Activated effector memory CD4-positive, alpha-beta T cell treated with Interleukin-2 at 50 U/mL for 16 hours (primary cell): ENCODE measurements around the gene TRIM50.
A peak's percentile ranks its signal among the peaks of the same experiment; 100 is the strongest.
"Not testable (repeated sequence)": the region's sequence is repeated elsewhere in the genome, so short reads cannot be mapped to it uniquely, and the experiment has no call there.

Source experiments
- DNase-seq: peaks from one replicate; pipeline ENCODE4 v3.0.0-alpha.2; 2020

Gene TRIM50

GRCh38 chr7:73312831-73313520 is 14.9 kb downstream of the TRIM50 start:
- DNase-seq, result no peak

- not testable (repeated sequence) for DNase-seq
Observed at GRCh38 chr7:73311421-73311820, 16.5 kb downstream of the TRIM50 start.

GRCh38 chr7:73308665-73309214 is 19.1 kb downstream of the TRIM50 start, which contains the start of gene NSUN5:
Gene NSUN5 (minus strand): TSS chr7:73308826. CDS start chr7:73308790, 36 bp downstream.
- DNase-seq, result peak; percentile 86

- DNase-seq, result no peak
Observed at GRCh38 chr7:73308074-73308664, 19.7 kb downstream of the TRIM50 start.

GRCh38 chr7:73307436-73307835 is 20.4 kb downstream of the TRIM50 start:
- DNase-seq, result no peak

- DNase-seq, result not testable (repeated sequence)
Observed at GRCh38 chr7:73304612-73305387, 23.1 kb downstream of the TRIM50 start.

- DNase-seq, result no peak
Observed at GRCh38 chr7:73304071-73304470, 23.8 kb downstream of the TRIM50 start.

- DNase-seq, result no peak
Observed at GRCh38 chr7:73303546-73303945, 24.3 kb downstream of the TRIM50 start.

GRCh38 chr7:73302846-73303245 is 25.0 kb downstream of the TRIM50 start:
- not testable (repeated sequence) for DNase-seq

GRCh38 chr7:73301108-73301507 is 26.8 kb downstream of the TRIM50 start:
- DNase-seq, result not testable (repeated sequence)

GRCh38 chr7:73299812-73300211 is 28.1 kb downstream of the TRIM50 start:
- not testable (repeated sequence) for DNase-seq

GRCh38 chr7:73297706-73298105 is 30.2 kb downstream of the TRIM50 start:
- not testable (repeated sequence) for DNase-seq

- DNase-seq, result not testable (repeated sequence)
Observed at GRCh38 chr7:73297235-73297634, 30.6 kb downstream of the TRIM50 start.

- DNase-seq, result not testable (repeated sequence)
Observed at GRCh38 chr7:73277210-73277609, 50.7 kb downstream of the TRIM50 start.

- not testable (repeated sequence) for DNase-seq
Observed at GRCh38 chr7:73267813-73268212, 60.1 kb downstream of the TRIM50 start.

GRCh38 chr7:73266719-73267368 is 61.0 kb downstream of the TRIM50 start:
- DNase-seq, result not testable (repeated sequence)
